T-helper 2 cell treated with Interferon-gamma antibody and Interleukin-4, amounts not matched to agents 5 μg/mL and 100 μg/mL, for 36 hours (primary cell): ENCODE data around the gene CAPN1.

Experiments used
- DNase-seq: peaks from one replicate; pipeline ENCODE4 v3.0.0; 2021; ENCODE audit warnings: low spot score
- H3K27ac Mint-ChIP-seq: one replicate; pipeline ENCODE4 v1.8.0; 2021; ENCODE audit warnings: mild to moderate bottlenecking, mixed read lengths
- H3K27me3 Mint-ChIP-seq: one replicate; pipeline ENCODE4 v1.8.0; 2021; ENCODE audit warnings: low read depth, mixed read lengths
- H3K36me3 Mint-ChIP-seq: one replicate; pipeline ENCODE4 v1.8.0; 2021; ENCODE audit warnings: low read depth, mixed read lengths
- H3K4me1 Mint-ChIP-seq: one replicate; pipeline ENCODE4 v1.8.0; 2021; ENCODE audit warnings: low read depth, mixed read lengths
- H3K4me3 Mint-ChIP-seq: one replicate; pipeline ENCODE4 v1.8.0; 2022; ENCODE audit warnings: mild to moderate bottlenecking, moderate library complexity, mixed read lengths
- H3K9me3 Mint-ChIP-seq: one replicate; pipeline ENCODE4 v1.8.0; 2021; ENCODE audit warnings: mixed read lengths

CAPN1 gene

GRCh38 chr11:65260756-65261590, 79.2 kb downstream of the CAPN1 start:
- peaks cover 24% of the 10 kb centered on the region for H3K36me3 Mint-ChIP-seq
- peak overlapping the region; percentile 96 for H3K4me3 Mint-ChIP-seq
- DNase-seq, result no peak
- H3K4me1 Mint-ChIP-seq, result peaks cover 23% of the 10 kb centered on the region
- no peaks in the 10 kb centered on the region for H3K9me3 Mint-ChIP-seq
- no peaks in the 10 kb centered on the region for H3K27me3 Mint-ChIP-seq
- H3K27ac Mint-ChIP-seq, result peak overlapping the region; percentile 89
